CMK (cell line): Measurements from ENCODE around the gene COX6B2.

Source experiments
- DNase-seq: peaks from one replicate; pipeline ENCODE4 v3.0.0-alpha.2; 2010; ENCODE audit warnings: low read depth

Gene COX6B2

DNA sequence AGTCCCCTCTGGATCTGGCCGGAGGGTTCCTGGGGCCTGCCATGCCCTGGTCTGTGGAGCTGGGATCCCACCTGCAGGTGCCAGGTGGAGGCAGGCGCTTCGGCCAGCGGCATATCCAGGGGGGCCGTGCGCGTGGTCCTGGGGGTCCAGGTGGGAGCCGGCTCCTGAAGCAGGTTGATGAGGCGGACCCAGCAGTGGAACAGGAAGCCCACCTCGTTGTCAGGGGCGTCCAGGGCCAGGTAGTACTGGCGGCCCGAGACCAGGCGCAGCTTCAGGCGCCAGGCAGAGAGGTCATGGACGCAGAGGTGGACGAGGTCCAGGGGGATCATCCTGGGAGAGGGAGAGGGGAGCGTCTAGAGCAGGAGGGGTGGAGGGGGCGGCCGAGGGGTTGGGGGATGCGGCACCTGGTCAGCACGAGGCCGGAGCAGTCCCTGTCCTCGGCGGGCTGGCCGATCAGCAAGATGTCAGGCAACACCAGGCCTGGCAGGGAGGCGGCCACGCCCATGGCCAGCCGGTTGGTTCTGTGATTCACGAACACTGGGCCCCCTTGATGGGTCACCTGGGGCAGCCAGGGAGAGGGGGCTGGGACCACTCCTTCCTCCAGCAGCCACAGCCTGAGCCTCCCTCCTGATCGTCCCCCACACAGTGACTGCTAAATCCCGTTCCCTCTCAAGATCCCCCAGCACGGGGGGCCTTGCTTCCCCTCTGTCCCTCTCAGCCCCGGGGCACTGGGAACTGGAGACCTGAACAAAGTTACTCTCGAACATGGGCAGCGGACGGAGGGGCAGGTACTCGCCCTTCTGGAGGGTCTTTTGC, 7.9 kb upstream of the COX6B2 start:
- DNase-seq, result no peak

DNA sequence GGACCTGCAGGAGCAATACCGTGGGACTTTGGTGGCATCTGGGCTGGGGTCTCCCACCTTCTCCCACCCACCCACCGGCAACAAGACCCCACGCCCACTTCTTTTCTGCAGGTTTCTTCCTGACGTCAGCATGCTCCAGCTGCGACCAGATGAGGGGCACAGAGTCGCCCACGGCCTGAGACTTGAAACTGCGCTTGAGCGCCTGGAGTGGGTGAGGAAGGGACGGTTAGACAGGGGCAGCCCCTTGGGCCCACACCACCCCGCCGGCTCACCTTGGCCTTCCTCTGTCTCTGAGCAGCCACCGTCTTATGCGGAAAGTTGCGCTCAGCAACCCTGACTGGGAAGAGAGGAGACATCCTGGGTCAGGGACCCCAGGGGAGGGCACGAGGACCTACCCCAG, 6.4 kb upstream of the COX6B2 start:
- no peak for DNase-seq

DNA sequence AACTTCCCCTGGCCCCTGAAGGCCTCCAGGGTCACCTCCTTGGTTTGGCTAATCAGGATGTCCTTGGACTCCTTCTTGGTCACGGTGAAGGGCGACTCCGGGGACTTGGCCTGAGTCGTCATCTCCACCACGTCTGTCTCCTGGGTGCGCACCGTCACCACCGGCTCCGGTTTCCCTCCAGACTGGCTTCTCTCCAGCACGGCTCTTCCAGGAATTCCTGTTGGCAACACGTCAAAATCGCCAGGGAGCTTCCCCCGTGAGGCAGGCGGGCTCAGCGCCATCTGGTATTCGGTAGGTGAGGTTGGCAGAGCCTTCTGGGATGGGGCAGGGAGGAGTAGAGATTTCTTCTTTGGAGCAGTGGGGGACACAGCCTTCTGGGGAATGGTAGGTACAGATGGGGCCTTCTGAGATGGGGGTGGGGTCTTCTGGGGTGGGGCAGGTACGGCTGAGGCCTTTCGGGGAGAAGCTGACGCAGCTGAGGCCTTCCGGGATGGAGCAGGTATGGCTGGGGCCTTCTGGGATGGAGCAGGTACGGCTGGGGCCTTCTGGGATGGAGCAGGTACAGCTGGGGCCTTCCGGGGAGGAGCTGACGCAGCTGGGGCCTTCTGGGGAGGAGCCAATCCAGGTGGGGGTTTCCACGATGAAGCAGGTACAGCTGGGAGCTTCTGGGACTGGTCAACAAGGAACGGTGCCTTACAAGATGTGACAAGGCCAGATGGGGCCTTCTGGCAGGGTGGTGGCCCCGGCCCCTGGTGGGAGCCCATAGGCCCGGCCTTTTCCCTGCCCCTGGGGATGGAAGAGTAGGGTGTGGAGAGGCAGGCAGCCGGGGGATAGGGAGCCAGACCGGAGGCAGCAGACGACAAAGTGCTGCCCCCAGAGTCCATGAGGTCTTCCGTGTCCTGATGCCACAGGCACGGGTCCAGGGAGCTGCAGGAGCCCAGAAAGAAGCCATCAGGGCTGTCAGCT, 4.7 kb upstream of the COX6B2 start:
- no peak for DNase-seq

DNA sequence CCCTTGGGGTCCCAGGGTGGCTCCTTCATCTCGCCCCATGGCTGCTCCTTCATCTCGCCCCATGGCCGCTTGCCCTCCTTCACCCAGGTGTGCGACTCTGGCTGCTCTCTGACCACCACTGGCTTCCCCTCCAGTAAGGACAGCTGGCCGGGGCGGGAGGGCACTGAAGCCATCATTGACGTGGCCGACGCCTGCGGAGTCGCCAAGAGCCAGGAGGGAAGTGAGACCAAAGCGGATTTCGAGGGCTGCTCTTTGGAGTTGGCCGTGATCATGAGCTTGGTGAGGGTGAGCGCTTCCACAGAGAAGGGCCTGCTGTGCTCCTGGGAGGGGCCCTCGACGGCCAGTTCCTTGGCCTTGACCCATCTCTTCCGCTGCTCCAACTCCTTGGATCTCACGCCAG, 4.0 kb upstream of the COX6B2 start:
- DNase-seq, result no peak

DNA sequence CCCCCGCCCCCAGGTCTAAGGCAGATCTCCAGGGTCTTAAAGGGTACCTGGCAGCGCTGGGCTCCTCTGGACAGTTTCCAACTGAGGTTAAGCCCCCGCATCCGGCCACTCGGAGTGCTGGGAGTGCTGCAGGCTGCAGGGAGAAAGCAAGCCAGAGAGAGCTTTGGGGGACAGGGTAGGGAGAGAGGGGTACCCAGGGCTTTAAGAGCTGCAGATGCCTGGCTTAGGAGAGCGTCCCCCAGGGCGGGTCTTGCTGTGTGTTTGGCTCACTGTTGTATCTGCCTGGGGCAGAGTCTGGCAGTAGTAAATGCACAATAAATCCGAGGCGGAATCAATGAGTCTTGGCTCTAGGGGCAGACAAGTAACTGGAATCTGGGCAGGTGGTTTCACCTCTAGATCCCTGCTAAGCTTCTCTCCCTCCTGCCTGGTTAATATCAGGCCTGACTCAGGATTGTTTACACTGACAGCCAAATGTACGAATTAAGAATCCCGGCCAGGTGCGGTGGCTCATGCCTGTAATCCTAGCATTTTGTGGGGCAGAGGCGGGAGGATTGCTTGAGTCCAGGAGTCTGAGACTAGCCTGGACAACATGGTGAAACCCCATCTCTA, 798 bp upstream of the COX6B2 start:
- no peak for DNase-seq

DNA sequence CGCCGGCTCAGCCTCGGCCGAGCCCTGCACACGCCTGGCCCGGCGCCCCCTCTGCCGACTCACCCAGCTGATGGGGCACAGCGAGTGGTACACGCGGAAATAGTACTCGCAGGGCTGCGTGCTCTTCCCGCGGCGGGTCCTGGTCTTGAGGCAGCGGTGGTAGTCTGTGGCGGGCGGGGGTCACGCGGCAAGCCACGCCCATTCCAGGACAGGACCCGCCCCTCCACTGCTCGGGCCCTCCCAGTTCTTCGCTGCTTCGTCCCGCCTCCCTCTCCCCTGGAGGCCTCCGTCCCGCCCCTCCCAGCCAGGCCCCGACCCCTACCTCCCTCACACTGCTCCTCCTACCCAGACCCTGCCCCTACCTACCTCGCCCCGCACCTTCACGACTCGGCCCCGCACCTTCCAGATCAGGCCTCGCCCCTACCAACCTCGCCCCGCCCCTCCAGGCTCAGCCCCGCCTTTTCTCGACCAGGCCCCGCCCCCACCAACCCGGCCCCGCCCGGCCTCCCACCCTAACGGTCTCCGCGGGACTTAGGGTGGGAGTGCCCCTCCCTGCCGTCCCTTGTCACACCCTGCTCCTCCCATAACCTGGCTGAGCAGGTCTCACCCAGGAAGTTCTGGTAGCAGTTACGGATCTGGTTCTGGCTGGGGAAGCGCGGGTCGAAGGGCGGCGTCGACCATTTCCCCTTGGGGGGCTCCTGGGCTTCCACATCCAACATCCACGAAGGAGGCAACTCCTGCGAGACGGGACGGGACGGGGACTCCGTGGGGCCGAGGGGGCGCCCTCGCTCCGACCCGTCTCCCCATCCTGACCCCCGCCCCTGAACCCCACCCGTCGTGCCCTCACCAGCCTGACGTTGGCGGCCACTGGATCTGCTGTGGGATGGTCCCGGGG, 469 bp downstream of the COX6B2 start:
- DNase-seq, result no peak

DNA sequence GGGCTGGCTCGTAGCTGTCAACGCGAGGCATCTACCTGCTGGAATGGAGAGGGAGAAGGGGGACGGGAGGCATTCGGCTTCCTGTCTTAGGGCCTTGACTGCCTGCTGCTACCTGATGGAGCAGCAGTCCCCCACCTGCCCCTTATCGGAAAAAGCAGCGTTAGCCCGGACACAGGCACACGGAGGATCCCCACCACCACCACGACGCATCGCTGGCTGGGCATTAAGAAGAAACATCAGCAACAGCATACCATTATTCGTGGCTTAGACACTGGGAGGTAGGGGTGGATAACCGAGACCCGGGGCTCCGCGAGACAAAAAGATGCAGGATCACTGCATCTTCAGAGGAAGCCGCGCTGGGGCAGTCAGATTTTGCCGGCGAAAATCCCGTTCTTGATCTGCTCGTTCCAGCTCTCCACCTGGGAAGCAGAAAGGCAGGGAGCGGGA, 1.1 kb downstream of the COX6B2 start:
- no peak for DNase-seq

DNA sequence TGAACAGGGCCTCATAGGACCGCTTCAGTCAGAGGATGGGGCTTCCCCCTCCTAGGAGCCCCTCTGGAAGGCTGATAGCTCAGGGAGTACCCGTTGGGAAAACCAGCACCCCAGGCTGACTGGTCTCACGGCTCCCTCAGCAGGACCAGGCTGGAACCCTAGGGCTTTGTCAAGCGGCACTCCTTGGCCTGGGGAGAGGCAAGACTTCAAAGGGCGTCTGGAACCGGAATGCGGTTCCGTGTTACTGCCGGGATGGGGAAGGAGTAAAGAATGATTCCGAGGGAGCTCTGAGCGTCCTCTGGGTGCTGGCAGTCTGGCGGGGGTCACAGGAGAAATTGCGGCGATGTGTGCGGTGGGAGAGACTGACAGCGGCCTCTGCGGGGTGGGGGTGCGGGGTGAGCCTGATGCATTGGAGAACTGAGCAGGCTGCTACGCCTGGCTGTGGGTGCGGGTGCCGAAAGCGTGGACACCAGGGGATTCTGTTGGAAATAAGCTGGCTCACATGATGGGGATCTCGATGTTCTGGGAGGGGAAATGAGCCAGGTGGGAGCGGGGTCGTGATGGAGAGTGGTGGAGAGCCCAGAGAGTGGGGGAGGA, 1.9 kb downstream of the COX6B2 start:
- no peak for DNase-seq

DNA sequence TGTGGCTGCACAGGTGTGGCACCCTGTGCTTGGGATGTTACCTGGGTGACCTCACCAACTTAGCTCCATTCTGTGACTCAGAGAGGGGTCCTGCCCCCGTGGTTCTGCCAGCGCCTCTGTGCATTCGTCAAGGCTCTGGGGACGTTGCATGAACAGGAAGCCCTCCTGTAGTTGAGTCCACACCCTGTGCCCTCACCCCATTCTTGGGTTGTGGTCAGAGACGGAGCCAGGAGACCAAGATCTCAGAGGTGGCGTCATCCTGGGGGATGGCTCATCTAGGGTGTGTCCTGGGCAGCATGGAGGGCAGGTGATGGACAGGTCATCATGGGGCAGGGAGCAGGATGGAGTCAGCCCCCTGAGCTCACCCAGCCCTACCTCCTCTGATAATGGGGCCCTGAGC, 2.5 kb downstream of the COX6B2 start:
- DNase-seq, result no peak

DNA sequence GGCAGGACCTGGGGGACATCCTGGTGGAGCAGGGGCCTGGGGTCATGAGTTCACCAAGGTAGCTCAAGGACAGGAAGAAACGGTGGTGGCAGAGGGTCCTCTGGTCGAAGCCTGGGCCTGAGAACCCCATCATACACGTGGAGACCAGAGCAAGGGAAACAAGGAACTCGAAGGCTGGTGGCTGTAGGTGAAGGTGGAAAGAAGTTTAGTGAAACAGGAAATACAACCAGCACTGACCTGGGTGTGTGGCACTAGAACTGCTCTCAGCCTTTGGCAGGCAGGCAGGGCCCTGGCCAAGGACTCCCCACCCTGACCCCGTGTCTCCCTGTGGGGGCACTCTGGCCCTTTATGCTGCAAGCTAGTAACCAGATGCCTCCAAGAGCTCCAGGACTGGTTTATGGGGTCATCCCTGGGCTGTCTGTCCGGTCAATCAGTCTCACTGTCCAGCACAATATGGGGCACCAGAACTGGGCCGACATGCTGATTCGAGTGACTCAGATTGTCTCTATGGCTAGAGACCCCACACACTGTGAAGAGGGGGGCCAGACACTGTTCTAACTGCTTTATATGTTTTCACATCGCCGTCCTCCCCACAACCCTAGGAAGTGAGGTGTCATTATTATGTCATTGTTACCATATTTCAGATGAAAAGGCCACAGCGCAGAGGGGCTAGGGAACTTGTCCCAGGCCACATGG, 3.8 kb downstream of the COX6B2 start:
- DNase-seq, result no peak

DNA sequence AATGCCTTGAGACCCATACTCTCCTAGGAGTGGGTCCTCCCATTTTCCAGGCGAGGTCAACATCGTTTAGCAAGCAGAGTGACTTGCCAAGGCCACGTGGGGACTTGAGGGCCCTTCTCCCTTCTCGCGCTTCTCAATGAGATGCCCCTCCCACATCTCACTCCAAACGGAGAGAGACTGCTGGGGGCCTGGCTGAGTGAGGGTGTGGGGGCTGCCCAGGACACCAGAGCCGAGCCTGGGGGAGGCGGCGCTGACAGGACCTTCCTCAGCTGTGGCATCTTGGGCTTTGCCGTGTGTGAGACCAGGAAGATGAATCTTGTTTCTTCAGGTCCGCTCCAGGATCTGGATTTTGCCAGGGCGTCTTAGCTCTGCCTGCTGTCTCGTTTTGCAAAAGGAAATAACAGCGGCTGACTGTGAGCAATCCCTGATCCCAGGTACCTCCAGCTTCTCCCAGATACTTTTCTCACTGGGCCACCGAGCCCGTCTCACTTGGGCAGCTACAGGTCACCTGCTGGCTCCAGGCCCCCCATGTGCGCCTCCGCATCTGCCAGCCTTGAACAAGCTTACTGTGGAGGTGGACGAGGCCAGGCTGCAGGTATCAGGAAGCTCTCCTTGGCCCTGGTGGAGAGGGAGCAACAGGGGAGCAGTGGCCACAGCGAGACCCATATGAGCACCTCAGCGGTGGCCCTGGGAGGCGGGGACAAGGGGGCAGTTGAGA, 6.0 kb downstream of the COX6B2 start:
- no peak for DNase-seq

DNA sequence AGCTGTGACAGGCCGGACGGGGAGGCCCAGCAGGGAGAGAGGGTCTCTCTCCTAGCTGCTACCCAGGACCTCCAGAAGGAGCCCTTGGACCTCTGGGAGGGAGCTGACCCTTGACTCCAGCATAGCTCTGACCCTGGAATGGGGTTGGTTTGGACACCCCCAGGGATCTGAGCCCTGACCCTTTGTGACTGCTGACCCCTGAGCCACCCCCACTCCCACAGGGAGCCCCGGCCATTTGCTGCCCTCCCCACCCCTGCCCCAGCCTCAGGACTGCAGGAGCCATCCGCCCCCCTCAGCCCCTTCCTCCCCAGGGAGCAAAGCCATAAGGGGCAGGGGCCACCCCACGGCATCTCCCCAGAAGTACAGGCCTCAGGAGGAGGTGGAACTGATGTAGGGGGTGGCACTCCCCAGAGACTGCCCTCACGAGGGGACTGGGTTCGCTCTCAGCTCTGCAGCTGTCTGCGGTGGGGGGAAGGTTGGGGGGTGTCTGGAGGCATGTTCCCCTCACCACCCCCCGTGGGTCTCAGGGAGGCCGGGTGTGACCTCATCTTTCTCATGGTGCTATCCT, 7.0 kb downstream of the COX6B2 start:
- DNase-seq, result no peak

DNA sequence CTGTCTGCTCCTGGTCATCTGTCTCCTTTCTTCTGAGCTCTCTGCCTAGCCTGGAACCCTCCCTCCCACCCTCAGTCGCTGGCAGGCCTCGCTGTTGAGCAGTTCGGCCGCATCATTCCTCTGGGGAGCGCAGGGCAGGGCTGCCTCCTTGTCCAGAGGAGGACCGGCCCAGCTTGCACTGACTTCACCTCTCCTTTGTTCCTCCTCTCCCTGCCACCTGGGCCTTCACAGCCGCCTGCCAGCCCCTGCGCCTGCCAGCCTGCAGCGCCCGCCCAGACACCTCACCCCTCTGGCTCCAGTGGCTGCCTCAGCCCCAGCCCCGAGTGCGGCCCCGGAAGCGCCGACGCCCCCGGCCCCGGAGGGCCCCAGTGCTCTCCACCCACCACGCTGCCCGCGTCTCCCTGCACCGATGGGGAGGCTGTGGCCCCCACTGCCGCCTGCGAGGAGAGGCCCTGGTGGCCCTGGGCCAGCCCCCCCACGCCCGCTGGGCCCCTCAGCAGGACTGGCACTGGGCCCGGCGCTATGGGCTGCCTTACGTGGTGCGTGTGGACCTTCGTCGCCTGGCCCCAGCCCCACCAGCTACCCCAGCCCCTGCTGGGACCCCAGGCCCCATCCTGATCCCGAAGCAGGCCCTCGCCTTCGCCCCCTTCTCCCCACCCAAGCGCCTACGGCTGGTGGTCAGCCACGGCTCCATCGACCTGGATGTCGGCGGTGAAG, 7.6 kb downstream of the COX6B2 start:
- DNase-seq, result no peak

DNA sequence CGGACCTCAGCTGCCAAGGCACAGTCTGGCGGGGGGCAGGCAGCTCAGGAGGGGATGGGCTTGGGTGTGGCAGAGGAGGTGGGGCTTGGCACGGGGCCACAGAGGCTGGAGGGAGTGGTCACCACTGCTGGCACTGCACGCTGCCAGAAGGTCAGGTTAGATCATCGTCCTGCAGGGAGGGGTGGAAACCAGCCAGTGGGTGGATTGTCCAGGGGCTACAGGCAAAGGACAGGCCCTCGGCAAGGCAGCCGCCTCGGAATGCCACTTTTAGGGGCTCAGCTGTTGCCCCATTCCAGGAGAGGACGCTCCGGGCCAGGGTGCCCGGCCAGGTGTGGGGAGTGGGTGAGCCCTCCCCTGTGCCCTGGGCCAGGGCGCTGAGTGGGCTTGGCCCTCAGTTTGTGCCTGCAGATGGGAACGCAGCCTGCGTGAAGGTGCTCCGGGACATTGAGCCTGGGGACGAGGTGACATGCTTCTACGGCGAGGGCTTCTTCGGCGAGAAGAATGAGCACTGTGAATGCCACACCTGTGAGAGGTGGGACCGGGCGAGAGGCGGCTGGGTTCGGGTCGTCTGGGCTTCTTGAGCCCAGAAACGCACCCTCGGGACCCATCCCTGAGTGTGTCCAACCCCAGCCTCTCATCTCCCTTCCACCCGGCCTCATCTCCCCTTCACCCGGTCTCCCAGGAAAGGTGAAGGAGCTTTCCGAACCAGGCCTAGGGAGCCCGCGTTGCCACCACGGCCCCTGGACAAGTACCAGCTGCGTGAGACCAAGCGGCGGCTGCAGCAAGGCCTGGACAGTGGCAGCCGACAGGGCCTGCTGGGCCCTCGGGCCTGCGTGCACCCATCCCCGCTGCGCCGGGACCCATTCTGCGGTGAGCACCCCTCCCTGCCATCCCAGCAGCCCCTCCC, 8.4 kb downstream of the COX6B2 start:
- DNase-seq, result no peak

DNA sequence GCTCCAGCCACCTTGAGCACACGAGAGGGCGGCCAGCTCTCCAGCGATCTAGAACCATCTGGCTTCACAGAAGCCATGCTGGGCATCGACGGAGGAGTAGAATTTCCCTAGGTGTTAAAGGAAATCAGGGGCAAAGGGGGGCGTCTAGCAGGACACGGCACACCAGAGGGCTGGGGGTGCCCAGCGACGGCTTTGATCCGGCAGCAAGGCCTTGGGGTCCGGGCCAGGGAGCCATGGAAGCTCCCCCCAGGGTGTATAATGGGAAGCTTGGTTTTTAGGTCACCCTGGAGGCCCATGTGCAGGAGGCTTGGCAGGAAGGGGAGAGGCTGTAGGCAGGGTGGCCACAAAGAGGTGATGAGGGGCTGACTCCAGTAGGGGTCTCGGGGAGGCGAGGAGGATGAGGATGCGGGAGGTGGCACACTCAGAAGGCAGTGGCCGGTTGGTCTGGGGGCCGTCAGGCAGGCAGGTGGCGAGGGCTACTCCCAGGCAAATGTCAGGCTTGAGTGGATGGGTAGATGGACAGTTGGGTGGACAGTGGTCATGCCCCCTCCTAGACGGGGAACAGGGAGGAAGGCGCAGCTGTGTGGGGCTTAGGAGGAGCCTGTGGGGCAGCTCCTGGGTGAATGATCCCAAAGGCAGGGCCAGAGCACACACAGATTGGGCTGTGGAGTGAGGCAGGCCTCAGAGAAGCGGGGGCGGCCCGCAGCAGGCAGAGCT, 9.3 kb downstream of the COX6B2 start:
- no peak for DNase-seq

DNA sequence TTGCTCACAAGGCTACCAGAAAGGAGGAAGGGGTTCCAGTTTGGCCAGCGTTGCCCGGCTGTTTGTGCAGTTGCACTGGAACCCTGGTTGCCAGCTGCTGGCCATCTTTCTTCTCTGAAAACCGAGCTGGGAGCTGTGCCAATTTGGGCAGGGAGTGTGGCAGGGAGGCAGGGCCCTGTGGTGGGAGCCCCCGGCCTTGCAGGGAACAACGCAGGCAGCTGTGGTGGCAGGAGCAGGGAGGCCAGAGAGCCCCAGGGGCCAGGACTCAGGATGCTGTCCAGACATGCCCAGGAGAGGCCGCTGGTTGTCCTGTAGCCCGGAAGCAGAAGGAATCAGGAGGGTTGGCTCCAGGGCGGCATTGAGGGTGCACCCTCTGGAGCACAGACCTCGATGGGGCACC, 10.1 kb downstream of the COX6B2 start:
- DNase-seq, result no peak
